Measurements from ENCODE around the gene GALR1.
"Not testable (repeated sequence)": the region's sequence is repeated elsewhere in the genome, so short reads cannot be mapped to it uniquely, and the experiment has no call there.

GALR1 gene

GRCh38 chr18:77268456-77268855 lies 18.8 kb downstream of the GALR1 start:
- no peak for FAIRE-seq
- TF ChIP-seq PAX5 (IDR thresholded peaks at IDR 0.05; ENCODE audit: insufficient read depth, low read length, severe bottlenecking) (no peak), SPI1 (IDR thresholded peaks at IDR 0.05; ENCODE audit: low read depth, low read length) (no peak), POU2F2 (IDR thresholded peaks at IDR 0.05; ENCODE audit: low read depth, low read length) (no peak), TAF1 (IDR thresholded peaks at IDR 0.05; ENCODE audit: low read depth, low read length) (no peak), POLR2AphosphoS5 (IDR thresholded peaks at IDR 0.05; ENCODE audit: low read depth, low read length) (no peak), POLR2A (IDR thresholded peaks at IDR 0.05; ENCODE audit: low read depth, low read length) (no peak)

GRCh38 chr18:77271576-77272481 lies 22.2 kb downstream of the GALR1 start:
- no peak for FAIRE-seq
- no peak for DNase-seq (ENCODE audit: insufficient read length, low spot score)
- TF ChIP-seq POLR2A (IDR thresholded peaks at IDR 0.05; ENCODE audit: low read depth, low read length) (no peak), POU2F2 (IDR thresholded peaks at IDR 0.05; ENCODE audit: low read depth, low read length) (no peak), TAF1 (IDR thresholded peaks at IDR 0.05; ENCODE audit: low read depth, low read length) (no peak), SPI1 (IDR thresholded peaks at IDR 0.05; ENCODE audit: low read depth, low read length) (no peak), POLR2AphosphoS5 (IDR thresholded peaks at IDR 0.05; ENCODE audit: low read depth, low read length) (no peak), PAX5 (IDR thresholded peaks at IDR 0.05; ENCODE audit: insufficient read depth, low read length, severe bottlenecking) (no peak)

More at GRCh38 chr18:77268456-77268855, 18.8 kb downstream of the GALR1 start:
- no peak for DNase-seq (ENCODE audit: insufficient read length, low spot score)

GRCh38 chr18:77290841-77291240 lies 41.2 kb downstream of the GALR1 start:
- not testable (repeated sequence) for DNase-seq (ENCODE audit: insufficient read length, low spot score); FAIRE-seq

GRCh38 chr18:77298172-77298571 lies 48.5 kb downstream of the GALR1 start:
- TF ChIP-seq SPI1 (IDR thresholded peaks at IDR 0.05; ENCODE audit: low read depth, low read length): no peak
- no peak for TF ChIP-seq POU2F2 (IDR thresholded peaks at IDR 0.05; ENCODE audit: low read depth, low read length)
- no peak for TF ChIP-seq PAX5 (IDR thresholded peaks at IDR 0.05; ENCODE audit: insufficient read depth, low read length, severe bottlenecking)
- no peak for TF ChIP-seq POLR2AphosphoS5 (IDR thresholded peaks at IDR 0.05; ENCODE audit: low read depth, low read length)
- no peak for TF ChIP-seq POLR2A (IDR thresholded peaks at IDR 0.05; ENCODE audit: low read depth, low read length)
- TF ChIP-seq TAF1 (IDR thresholded peaks at IDR 0.05; ENCODE audit: low read depth, low read length): no peak
- FAIRE-seq (no peak), DNase-seq (ENCODE audit: insufficient read length, low spot score) (no peak)

GRCh38 chr18:77299706-77300105 lies 50.1 kb downstream of the GALR1 start:
- DNase-seq (ENCODE audit: insufficient read length, low spot score): no peak
- no peak for FAIRE-seq
- TF ChIP-seq POLR2AphosphoS5 (IDR thresholded peaks at IDR 0.05; ENCODE audit: low read depth, low read length) (no peak), POLR2A (IDR thresholded peaks at IDR 0.05; ENCODE audit: low read depth, low read length) (no peak), TAF1 (IDR thresholded peaks at IDR 0.05; ENCODE audit: low read depth, low read length) (no peak), PAX5 (IDR thresholded peaks at IDR 0.05; ENCODE audit: insufficient read depth, low read length, severe bottlenecking) (no peak), POU2F2 (IDR thresholded peaks at IDR 0.05; ENCODE audit: low read depth, low read length) (no peak), SPI1 (IDR thresholded peaks at IDR 0.05; ENCODE audit: low read depth, low read length) (no peak)

GRCh38 chr18:77300579-77300978 lies 50.9 kb downstream of the GALR1 start:
- TF ChIP-seq POLR2AphosphoS5 (IDR thresholded peaks at IDR 0.05; ENCODE audit: low read depth, low read length): no peak
- TF ChIP-seq PAX5 (IDR thresholded peaks at IDR 0.05; ENCODE audit: insufficient read depth, low read length, severe bottlenecking): no peak
- no peak for TF ChIP-seq SPI1 (IDR thresholded peaks at IDR 0.05; ENCODE audit: low read depth, low read length)
- TF ChIP-seq POU2F2 (IDR thresholded peaks at IDR 0.05; ENCODE audit: low read depth, low read length): no peak
- no peak for TF ChIP-seq POLR2A (IDR thresholded peaks at IDR 0.05; ENCODE audit: low read depth, low read length)
- no peak for TF ChIP-seq TAF1 (IDR thresholded peaks at IDR 0.05; ENCODE audit: low read depth, low read length)
- FAIRE-seq (no peak), DNase-seq (ENCODE audit: insufficient read length, low spot score) (no peak)

- FAIRE-seq (no peak), DNase-seq (ENCODE audit: insufficient read length, low spot score) (no peak)
- TF ChIP-seq TAF1 (IDR thresholded peaks at IDR 0.05; ENCODE audit: low read depth, low read length): no peak
- TF ChIP-seq POLR2AphosphoS5 (IDR thresholded peaks at IDR 0.05; ENCODE audit: low read depth, low read length): no peak
- no peak for TF ChIP-seq POLR2A (IDR thresholded peaks at IDR 0.05; ENCODE audit: low read depth, low read length)
- no peak for TF ChIP-seq SPI1 (IDR thresholded peaks at IDR 0.05; ENCODE audit: low read depth, low read length)
- no peak for TF ChIP-seq PAX5 (IDR thresholded peaks at IDR 0.05; ENCODE audit: insufficient read depth, low read length, severe bottlenecking)
- no peak for TF ChIP-seq POU2F2 (IDR thresholded peaks at IDR 0.05; ENCODE audit: low read depth, low read length)
These were observed 54.6 kb downstream of the GALR1 start for GRCh38 chr18:77304268-77304667.

GRCh38 chr18:77305676-77306075 lies 56.0 kb downstream of the GALR1 start:
- TF ChIP-seq SPI1 (IDR thresholded peaks at IDR 0.05; ENCODE audit: low read depth, low read length): no peak
- no peak for TF ChIP-seq TAF1 (IDR thresholded peaks at IDR 0.05; ENCODE audit: low read depth, low read length)
- no peak for TF ChIP-seq PAX5 (IDR thresholded peaks at IDR 0.05; ENCODE audit: insufficient read depth, low read length, severe bottlenecking)
- no peak for TF ChIP-seq POLR2AphosphoS5 (IDR thresholded peaks at IDR 0.05; ENCODE audit: low read depth, low read length)
- TF ChIP-seq POLR2A (IDR thresholded peaks at IDR 0.05; ENCODE audit: low read depth, low read length): no peak
- no peak for TF ChIP-seq POU2F2 (IDR thresholded peaks at IDR 0.05; ENCODE audit: low read depth, low read length)
- FAIRE-seq: no peak

GRCh38 chr18:77308216-77308615 lies 58.6 kb downstream of the GALR1 start:
- DNase-seq (ENCODE audit: insufficient read length, low spot score) (no peak), FAIRE-seq (no peak)
- no peak for TF ChIP-seq POU2F2 (IDR thresholded peaks at IDR 0.05; ENCODE audit: low read depth, low read length)
- no peak for TF ChIP-seq TAF1 (IDR thresholded peaks at IDR 0.05; ENCODE audit: low read depth, low read length)
- no peak for TF ChIP-seq POLR2AphosphoS5 (IDR thresholded peaks at IDR 0.05; ENCODE audit: low read depth, low read length)
- no peak for TF ChIP-seq PAX5 (IDR thresholded peaks at IDR 0.05; ENCODE audit: insufficient read depth, low read length, severe bottlenecking)
- TF ChIP-seq SPI1 (IDR thresholded peaks at IDR 0.05; ENCODE audit: low read depth, low read length): no peak
- TF ChIP-seq POLR2A (IDR thresholded peaks at IDR 0.05; ENCODE audit: low read depth, low read length): no peak

More at GRCh38 chr18:77305676-77306075, 56.0 kb downstream of the GALR1 start:
- DNase-seq (ENCODE audit: insufficient read length, low spot score): no peak

Measured in GM12891 (cell line).